ENCODE results near the gene ZFP36L1.

- TF ChIP-seq RAD21 (conservative IDR thresholded peaks at IDR 0.05) (no peak), CTCF (IDR thresholded peaks at IDR 0.05; ENCODE audit: poor library complexity, severe bottlenecking) (no peak)
Measured at GRCh38 chr14:68806526-68807147, 13.8 kb upstream of the ZFP36L1 start.

Measured in neural cell (in vitro differentiated cells).